Kidney (tissue), 14 donors: ENCODE measurements around the gene GRID1. TPM values are rescaled to one million over a fixed set of nuclear protein-coding genes. Genes with fewer than 3 reads are reported as not detected.

ENCODE experiments used
- DNase-seq, 5 donors: peaks; one replicate each; pipeline ENCODE4 v3.0.0-alpha.2; 2013 to 2020
- FAIRE-seq: peaks from 2 replicates; lab custom pipeline; 2012; peaks lifted over from hg19 to GRCh38; lab: Jason Lieb, UNC
- H3K27ac ChIP-seq, 2 donors: one replicate each; pipeline ENCODE4 v1.7.0; 2013; ENCODE audit warnings: low read depth in 2 of 2, low read length in 2 of 2, inconsistent platforms in 1 of 2
- H3K27me3 ChIP-seq: one replicate; pipeline ENCODE4 v1.7.1; 2013; ENCODE audit warnings: low read length, inconsistent platforms; ENCODE audit not compliant: control insufficient read depth, insufficient read depth
- H3K36me3 ChIP-seq, 3 donors: one replicate each; pipeline versions ENCODE4 v1.7.0 to v1.7.1; 2013; ENCODE audit warnings: low read length in 3 of 3, control low read depth in 1 of 3, inconsistent platforms in 1 of 3; ENCODE audit not compliant: insufficient read depth in 3 of 3, control insufficient read depth in 2 of 3
- H3K4me1 ChIP-seq, 3 donors: one replicate each; pipeline versions ENCODE4 v1.7.0 to v1.7.1; 2013; ENCODE audit warnings: low read length in 3 of 3, inconsistent platforms in 1 of 3, low read depth in 1 of 3; ENCODE audit not compliant: control insufficient read depth in 2 of 3, insufficient read depth in 2 of 3
- H3K4me3 ChIP-seq, 3 donors: one replicate each; pipeline versions ENCODE4 v1.7.0 to v1.8.1; 2013; ENCODE audit warnings: low read length in 3 of 3, control low read depth in 1 of 3, inconsistent platforms in 1 of 3
- H3K9ac ChIP-seq, 3 donors: one replicate each; pipeline versions ENCODE4 v1.7.0 to v1.7.1; 2013; ENCODE audit warnings: low read length in 3 of 3, control low read depth in 1 of 3, inconsistent platforms in 1 of 3
- H3K9me3 ChIP-seq, 3 donors: one replicate each; pipeline versions ENCODE4 v1.7.0 to v1.7.1; 2013; ENCODE audit warnings: low read length in 3 of 3, control low read depth in 1 of 3, inconsistent platforms in 1 of 3; ENCODE audit not compliant: control insufficient read depth in 2 of 3, insufficient read depth in 1 of 3
- CTCF ChIP-seq: IDR thresholded peaks from 3 replicates; pipeline ENCODE4 v1.5.1; 2012; ENCODE audit warnings: mild to moderate bottlenecking, moderate library complexity, borderline replicate concordance; ENCODE audit not compliant: insufficient read depth; ENCODE audit errors: extremely low read depth
- intact Hi-C: fragments of 100-400 bp; cut with DNase I; formaldehyde crosslinking; loops from one replicate; pipeline ENCODE4 v1.11.1; 2022
- polyA plus RNA-seq: library from polyadenylated mRNA; stranded (reverse); fragments of 350-450 nt; fragmentation: Illumina TruSeq; extraction: RNeasy Lipid Tissue Mini Kit (QIAGEN cat#74804); gene quantifications from one replicate; pipeline ENCODE4 v1.2.3, GENCODE V29; 2014; ENCODE audit warnings: low read depth, low replicate concordance; ENCODE audit not compliant: insufficient read depth
- total RNA-seq: library from RNA; stranded (reverse); fragmentation: NEBNext Ultra II Directional; extraction: Animal tissue kit (Norgen Biotek cat#: 25700); gene quantifications from one replicate; pipeline ENCODE4 v1.2.1, GENCODE V29; 2021
- donor health status: control.
- donor health status: control.
- donor health status: control.
- donor health status: control.
- donor health status: control.
- donor health status: DM: yes; HTN: yes; CAD: no.
- donor health status: Normal renal cell carcinoma (clear cell type).

GRID1 gene
- total and polyA plus RNA-seq, 2 donors from 2014 or later, result 0.37 to 1.4 TPM

DNA sequence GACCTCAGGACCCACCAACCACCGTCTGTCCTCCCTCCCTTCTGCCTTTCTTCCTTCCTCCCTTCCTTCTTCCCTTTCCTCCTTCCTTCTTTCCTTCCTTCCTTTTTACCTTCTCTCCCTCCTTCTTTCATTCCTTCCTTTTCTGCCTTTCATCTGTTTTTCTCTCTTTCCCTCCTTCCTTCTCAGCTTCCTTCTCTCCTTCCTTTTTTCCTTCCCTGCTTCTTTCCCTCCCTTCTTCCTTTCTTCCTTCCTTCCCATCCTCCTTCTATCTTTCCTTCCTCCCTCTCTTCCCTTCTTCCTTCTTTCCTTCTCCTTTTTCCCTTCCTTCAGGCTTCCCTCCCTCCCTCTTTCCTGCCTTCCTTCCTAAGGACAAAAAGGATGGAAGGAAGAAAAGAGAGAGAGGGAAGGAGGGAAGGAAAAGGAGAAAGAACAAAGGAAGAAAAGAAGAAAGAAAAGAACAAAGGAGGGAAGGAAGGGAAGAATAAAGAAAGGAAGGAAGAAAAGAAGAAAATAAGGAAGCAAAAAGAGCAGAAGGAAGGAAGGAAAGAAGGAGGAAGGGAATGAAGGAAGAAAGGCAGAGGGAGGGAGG lies 405.0 kb downstream of the GRID1 start:
- Histone ChIP-seq H3K9me3 (peaks cover 0 to 3% (median 0%) of the 10 kb centered on the region in 3 donors), H3K4me3 (no peak overlapping the region), H3K4me1 (no peaks in the 10 kb centered on the region), H3K36me3 (no peaks in the 10 kb centered on the region), H3K9ac (no peak overlapping the region), H3K27me3 (no peaks in the 10 kb centered on the region), H3K27ac (no peak overlapping the region)
- no peak for DNase-seq
- no peak for TF ChIP-seq CTCF
- intact Hi-C loops, result no loop called here
- FAIRE-seq, result no peak

GRCh38 chr10:85961073-85961472 lies 405.5 kb downstream of the GRID1 start:
- H3K4me3 ChIP-seq, result no peak overlapping the region
- no peak overlapping the region for H3K9ac ChIP-seq
- no peaks in the 10 kb centered on the region for H3K27me3 ChIP-seq
- H3K27ac ChIP-seq, result no peak overlapping the region
- FAIRE-seq (no peak), DNase-seq (no peak)
- no peak for TF ChIP-seq CTCF
- H3K9me3 ChIP-seq, result peaks cover 0 to 2% (median 0%) of the 10 kb centered on the region in 3 donors
- H3K36me3 ChIP-seq, result no peaks in the 10 kb centered on the region
- no peaks in the 10 kb centered on the region for H3K4me1 ChIP-seq
- intact Hi-C loops, result no loop called here

GRCh38 chr10:85959239-85959638 lies 407.4 kb downstream of the GRID1 start:
- intact Hi-C loops, result no loop called here
- no peaks in the 10 kb centered on the region for H3K4me1 ChIP-seq
- no peaks in the 10 kb centered on the region for H3K36me3 ChIP-seq
- no peak overlapping the region for H3K27ac ChIP-seq
- no peak for DNase-seq
- H3K4me3 ChIP-seq, result no peak overlapping the region
- no peaks in the 10 kb centered on the region for H3K9me3 ChIP-seq
- no peaks in the 10 kb centered on the region for H3K27me3 ChIP-seq
- H3K9ac ChIP-seq, result no peak overlapping the region
- FAIRE-seq, result no peak
- TF ChIP-seq CTCF, result no peak

GRCh38 chr10:85950921-85951320 lies 415.7 kb downstream of the GRID1 start:
- Histone ChIP-seq H3K4me1 (no peaks in the 10 kb centered on the region), H3K9ac (no peak overlapping the region), H3K4me3 (no peak overlapping the region), H3K27ac (no peak overlapping the region), H3K36me3 (no peaks in the 10 kb centered on the region), H3K27me3 (no peaks in the 10 kb centered on the region), H3K9me3 (peaks cover 0 to 2% (median 0%) of the 10 kb centered on the region in 3 donors)
- intact Hi-C loops, result no loop called here
- no peak for TF ChIP-seq CTCF
- no peak for FAIRE-seq
- DNase-seq, result no peak
